OCI-LY1 (cell line): Measurements from ENCODE around the gene ETV3L.

ENCODE experiments used
- H2AFZ ChIP-seq: fragments of 200-600 bp; sonication (generic), shearing (Covaris generic); 2 replicates; pipeline ENCODE4 v1.6.0; 2014; ENCODE audit warnings: antibody characterized with exemption, mild to moderate bottlenecking, low read length
- H3F3A ChIP-seq: fragments of 200-600 bp; sonication (generic), shearing (Covaris generic); 2 replicates; pipeline ENCODE4 v1.6.0; 2014; ENCODE audit warnings: mild to moderate bottlenecking, antibody characterized with exemption, low read length, moderate library complexity; ENCODE audit not compliant: insufficient read depth
- H3K27ac ChIP-seq: fragments of 200-600 bp; sonication (generic); 2 replicates; pipeline ENCODE4 v1.5.1; 2014; ENCODE audit warnings: low read length, mixed run types, mild to moderate bottlenecking, low read depth; ENCODE audit not compliant: poor library complexity, severe bottlenecking
- H3K27me3 ChIP-seq: fragments of 200-600 bp; sonication (generic); 2 replicates; pipeline ENCODE4 v1.6.0; 2014; ENCODE audit warnings: antibody characterized with exemption, mild to moderate bottlenecking, low read length, moderate library complexity; ENCODE audit not compliant: insufficient read depth
- H3K36me3 ChIP-seq: fragments of 200-600 bp; sonication (generic); 2 replicates; pipeline ENCODE4 v1.6.1; 2014; ENCODE audit warnings: mild to moderate bottlenecking, antibody characterized with exemption, low read length, moderate library complexity, mixed read lengths; ENCODE audit not compliant: insufficient read depth
- H3K4me1 ChIP-seq: fragments of 200-600 bp; sonication (generic); 2 replicates; pipeline ENCODE4 v1.5.1; 2014; ENCODE audit warnings: mild to moderate bottlenecking, low read length, moderate library complexity; ENCODE audit not compliant: insufficient read depth, severe bottlenecking
- H3K4me2 ChIP-seq: fragments of 200-600 bp; sonication (generic), shearing (Covaris generic); 2 replicates; pipeline ENCODE4 v1.6.1; 2014; ENCODE audit warnings: low read length
- H3K4me3 ChIP-seq: fragments of 200-600 bp; sonication (generic); 2 replicates; pipeline ENCODE4 v1.5.1; 2014; ENCODE audit warnings: low read length, low read depth, mild to moderate bottlenecking, mixed read lengths; ENCODE audit not compliant: poor library complexity, severe bottlenecking
- H3K79me2 ChIP-seq: fragments of 200-600 bp; shearing (Covaris generic); 2 replicates; pipeline ENCODE4 v1.6.1; 2016; ENCODE audit warnings: mixed run types, low read length, mixed read lengths; ENCODE audit not compliant: insufficient read depth
- H3K9ac ChIP-seq: fragments of 200-600 bp; sonication (generic), shearing (Covaris generic); 2 replicates; pipeline ENCODE4 v1.6.1; 2014; ENCODE audit warnings: mild to moderate bottlenecking, low read length, mixed read lengths
- H3K9me2 ChIP-seq: fragments of 200-600 bp; sonication (generic), shearing (Covaris generic); 2 replicates; pipeline ENCODE4 v1.6.1; 2014; ENCODE audit warnings: low read depth, mild to moderate bottlenecking, low read length, mixed read lengths
- H3K9me3 ChIP-seq: fragments of 200-600 bp; shearing (Covaris generic); 2 replicates; pipeline ENCODE4 v1.6.1; 2014; ENCODE audit warnings: low read length, mixed read lengths
- H4K20me1 ChIP-seq: fragments of 200-600 bp; sonication (generic), shearing (Covaris generic); 2 replicates; pipeline ENCODE4 v1.6.0; 2016; ENCODE audit warnings: mild to moderate bottlenecking, low read length; ENCODE audit not compliant: insufficient read depth
- CTCF ChIP-seq: fragments of 200-600 bp; sonication (generic), shearing (Covaris generic); IDR thresholded peaks from 2 replicates; pipeline ENCODE4 v1.5.1; 2017; ENCODE audit warnings: mild to moderate bottlenecking, antibody characterized with exemption, low read length, moderate library complexity, mixed read lengths
- EZH2 ChIP-seq: fragments of 200-600 bp; sonication (generic), shearing (Covaris generic); IDR thresholded peaks from 2 replicates; pipeline ENCODE4 v1.8.0; 2017; ENCODE audit warnings: borderline replicate concordance, mixed run types, mild to moderate bottlenecking, antibody characterized with exemption, low read length, moderate library complexity, mixed read lengths

Gene ETV3L

GRCh38 chr1:157088607-157089006 lies 11.0 kb downstream of the ETV3L start:
- H2AFZ ChIP-seq = no peak overlapping the region
- no peaks in the 10 kb centered on the region for H3K9me3 ChIP-seq
- H3K4me3 ChIP-seq = no peak overlapping the region
- H4K20me1 ChIP-seq = no peaks in the 10 kb centered on the region
- H3K9me2 ChIP-seq = no peaks in the 10 kb centered on the region
- H3K4me2 ChIP-seq = no peak overlapping the region
- H3K27me3 ChIP-seq = no peaks in the 10 kb centered on the region
- H3K9ac ChIP-seq = no peak overlapping the region
- H3K27ac ChIP-seq = no peak overlapping the region
- H3K79me2 ChIP-seq = no peaks in the 10 kb centered on the region
- H3F3A ChIP-seq = no peaks in the 10 kb centered on the region
- TF ChIP-seq EZH2 (no peak), CTCF (no peak)
- no peaks in the 10 kb centered on the region for H3K36me3 ChIP-seq
- no peaks in the 10 kb centered on the region for H3K4me1 ChIP-seq

- Histone ChIP-seq H3K79me2 (no peaks in the 10 kb centered on the region), H3K27me3 (no peaks in the 10 kb centered on the region), H3K36me3 (no peaks in the 10 kb centered on the region), H3K27ac (no peak overlapping the region), H3K9me2 (no peaks in the 10 kb centered on the region), H3K4me1 (no peaks in the 10 kb centered on the region), H3K4me3 (no peak overlapping the region), H3K9me3 (no peaks in the 10 kb centered on the region), H4K20me1 (no peaks in the 10 kb centered on the region), H2AFZ (no peak overlapping the region), H3K4me2 (no peak overlapping the region), H3K9ac (no peak overlapping the region), H3F3A (no peaks in the 10 kb centered on the region)
- TF ChIP-seq EZH2 (no peak), CTCF (no peak)
These were observed 12.6 kb downstream of the ETV3L start for GRCh38 chr1:157087030-157087429.

GRCh38 chr1:157086299-157086698 lies 13.3 kb downstream of the ETV3L start:
- H3K9ac ChIP-seq = no peak overlapping the region
- no peaks in the 10 kb centered on the region for H3K9me3 ChIP-seq
- no peaks in the 10 kb centered on the region for H3K36me3 ChIP-seq
- H3K4me3 ChIP-seq = no peak overlapping the region
- no peak overlapping the region for H2AFZ ChIP-seq
- no peaks in the 10 kb centered on the region for H3K9me2 ChIP-seq
- no peaks in the 10 kb centered on the region for H3K4me1 ChIP-seq
- H3F3A ChIP-seq = no peaks in the 10 kb centered on the region
- H3K27me3 ChIP-seq = no peaks in the 10 kb centered on the region
- no peaks in the 10 kb centered on the region for H4K20me1 ChIP-seq
- no peak overlapping the region for H3K4me2 ChIP-seq
- TF ChIP-seq EZH2 (no peak), CTCF (no peak)
- no peak overlapping the region for H3K27ac ChIP-seq
- no peaks in the 10 kb centered on the region for H3K79me2 ChIP-seq
